ENCODE results near the gene SKI.
"Not testable (repeated sequence)": the region's sequence is repeated elsewhere in the genome, so short reads cannot be mapped to it uniquely, and the experiment has no call there.

The SKI gene

DNA sequence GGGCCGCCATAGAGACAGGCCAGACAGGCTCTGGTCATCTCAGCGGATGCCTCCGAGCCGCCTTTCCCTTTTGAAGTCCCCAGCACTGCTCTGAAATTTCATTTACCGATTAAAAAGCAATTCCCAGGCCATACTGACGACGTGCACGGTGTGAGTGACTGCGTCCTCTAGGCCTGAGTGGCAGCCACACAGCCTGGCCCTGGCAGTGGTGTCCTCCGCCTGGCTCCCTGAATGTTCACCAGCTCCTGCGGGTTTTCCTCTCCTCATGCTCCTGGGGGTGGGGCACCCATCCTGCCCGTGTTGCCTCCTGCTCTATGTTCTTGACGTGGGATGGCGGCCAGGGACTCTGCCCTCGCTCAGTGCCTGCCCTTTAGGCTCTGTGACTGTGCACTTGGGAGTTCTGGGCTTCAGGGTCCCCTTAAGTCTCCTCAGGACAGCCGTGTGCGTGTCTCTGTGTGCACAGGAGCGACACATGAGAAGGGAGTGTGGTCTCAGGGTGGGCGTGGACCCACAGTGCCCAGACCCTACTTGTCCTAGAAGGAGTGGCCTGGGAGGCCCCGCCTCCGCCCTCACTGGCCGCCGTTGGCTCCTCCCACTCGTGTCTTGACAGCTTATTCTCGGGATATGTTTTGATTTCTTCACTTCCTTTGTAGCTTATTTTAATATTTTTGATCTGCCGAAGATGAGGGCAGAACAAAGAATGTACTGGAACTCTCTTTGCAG is 3.6 kb downstream of the SKI start:
- DNase-seq: peak; percentile 75

DNA sequence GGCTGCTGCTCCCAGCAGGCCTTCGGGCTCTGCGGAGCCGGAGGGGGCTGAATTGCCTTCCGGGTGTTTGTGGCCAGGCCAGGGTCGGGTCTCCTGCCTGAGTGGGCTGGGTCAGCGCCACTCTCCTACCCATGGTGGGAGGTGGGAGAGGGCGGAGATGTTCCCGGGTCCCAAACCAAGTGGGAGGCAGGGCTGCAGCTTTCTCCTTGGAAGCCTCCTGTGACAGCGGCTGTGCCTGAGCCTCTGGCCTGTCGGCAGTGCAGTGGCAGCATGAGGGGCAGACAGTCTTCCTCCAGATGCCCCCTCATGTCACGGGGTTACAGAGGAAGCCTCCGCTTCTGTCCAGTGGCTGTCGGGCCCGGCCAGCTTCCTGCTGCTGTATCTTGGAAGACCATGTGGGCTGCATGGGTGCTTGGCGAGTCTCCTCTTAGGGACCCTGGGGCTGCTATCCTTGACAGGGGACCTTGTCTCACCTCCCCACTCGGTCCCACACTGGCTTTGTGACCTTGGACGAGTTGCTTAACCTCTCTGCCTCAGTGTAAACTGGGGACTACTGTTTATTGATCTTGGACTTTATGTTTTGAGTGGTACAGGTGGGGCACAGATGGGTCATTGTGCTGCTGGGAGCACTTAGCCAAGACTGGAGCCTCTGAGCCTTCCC is 4.3 kb downstream of the SKI start:
- DNase-seq: no peak

DNA sequence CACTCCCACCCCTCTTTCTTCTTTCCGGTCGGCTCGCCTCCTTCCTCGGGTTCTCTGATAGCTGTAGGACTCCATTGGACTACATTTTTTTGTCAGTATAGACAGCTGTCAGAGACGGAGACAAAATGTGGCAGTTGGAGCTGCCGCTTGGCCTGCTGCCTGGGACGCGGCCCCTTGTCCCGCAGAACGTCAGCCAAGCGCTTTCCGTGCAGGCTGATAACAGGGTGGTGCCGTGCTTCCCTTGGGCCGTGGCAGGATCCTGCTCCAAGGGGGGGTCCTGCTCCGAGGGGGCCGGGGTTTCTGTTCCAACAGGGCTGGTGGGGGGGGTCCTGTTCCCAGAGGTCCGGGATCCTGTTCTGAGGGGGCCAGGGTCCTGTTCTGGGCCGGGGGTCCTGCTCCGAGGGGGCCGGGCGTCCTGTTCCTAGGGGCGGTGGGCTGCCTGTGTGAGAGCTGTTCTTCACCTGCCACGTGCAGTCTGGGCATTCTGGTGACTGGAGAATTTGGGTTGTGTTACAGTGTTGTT is 4.9 kb downstream of the SKI start:
- no peak for DNase-seq

DNA sequence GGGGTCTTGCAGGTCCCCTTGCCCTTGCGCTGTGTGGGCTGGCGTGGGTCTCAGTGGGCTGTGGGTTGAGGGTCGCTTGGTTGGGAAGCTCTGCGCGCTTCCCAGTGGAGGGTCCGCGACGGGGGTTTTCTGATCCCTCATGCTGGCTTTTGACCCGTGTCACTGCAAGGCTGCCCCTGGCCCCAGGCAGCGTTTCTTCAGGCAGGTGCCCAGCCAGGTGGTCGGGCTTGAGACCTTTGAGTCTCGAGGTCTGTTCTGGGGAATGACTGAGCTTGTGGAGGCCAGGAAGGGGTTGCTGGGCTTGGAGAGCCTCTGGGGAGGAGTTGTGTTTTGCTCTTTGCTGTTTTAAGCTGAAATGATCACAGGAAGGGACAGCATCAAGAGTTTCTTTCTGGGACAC is 5.3 kb downstream of the SKI start:
- DNase-seq: no peak

DNA sequence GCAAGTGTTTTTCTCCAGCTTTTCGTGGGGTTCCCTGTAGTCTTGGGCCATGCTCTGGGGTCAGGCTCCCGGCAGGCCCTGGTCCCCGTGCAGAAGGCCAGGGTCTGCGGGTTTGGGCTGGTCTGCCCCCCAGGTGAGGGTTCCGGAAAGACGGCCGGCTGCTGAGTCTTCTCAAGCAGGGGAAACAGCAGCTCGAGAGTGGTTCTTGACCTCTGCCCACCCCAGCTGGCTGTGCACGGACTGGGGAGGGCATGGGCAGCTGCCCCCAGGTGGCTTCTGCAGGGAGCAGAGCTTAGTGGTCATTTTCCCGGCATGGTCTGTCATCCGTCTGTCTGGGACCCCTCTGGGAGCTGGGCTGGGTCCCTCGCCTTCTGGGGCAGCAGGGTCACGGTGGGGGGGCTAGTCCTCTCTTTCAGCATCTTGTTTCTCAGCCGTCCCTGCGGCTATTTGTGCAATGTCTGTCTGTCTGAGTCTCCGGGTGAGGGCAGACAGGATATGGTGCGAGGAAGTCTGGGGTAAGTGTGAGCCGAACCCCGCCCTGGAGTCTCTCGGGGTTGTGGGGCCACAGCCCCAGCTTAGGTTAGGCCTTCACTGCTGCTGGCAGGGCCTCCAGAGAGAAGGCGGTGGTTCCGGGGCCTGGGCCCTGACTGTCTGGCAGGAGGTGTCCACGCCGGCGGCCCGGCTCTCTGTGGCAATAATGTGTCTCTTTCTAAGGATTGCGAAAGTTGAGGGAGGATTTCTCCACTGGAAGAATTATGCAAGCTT is 6.1 kb downstream of the SKI start:
- DNase-seq: peak; percentile 76

DNA sequence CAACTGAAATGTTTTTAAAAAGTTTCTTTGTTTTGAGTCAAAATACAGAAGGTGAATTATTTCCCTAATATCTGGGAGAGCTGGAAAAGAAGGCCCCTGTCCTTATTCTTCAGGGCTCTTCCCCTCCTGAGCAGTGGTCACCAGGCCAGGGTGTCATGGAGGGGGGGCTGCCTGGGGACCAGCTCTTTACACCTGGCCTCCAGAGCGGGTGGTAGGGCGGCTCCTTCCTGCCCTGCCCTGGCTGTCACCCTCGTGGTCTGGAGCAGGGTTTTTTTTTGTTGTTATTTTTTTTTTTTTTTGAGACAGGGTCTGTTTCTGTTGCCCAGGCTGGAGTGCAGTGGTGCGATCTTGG is 6.6 kb downstream of the SKI start:
- DNase-seq: no peak

DNA sequence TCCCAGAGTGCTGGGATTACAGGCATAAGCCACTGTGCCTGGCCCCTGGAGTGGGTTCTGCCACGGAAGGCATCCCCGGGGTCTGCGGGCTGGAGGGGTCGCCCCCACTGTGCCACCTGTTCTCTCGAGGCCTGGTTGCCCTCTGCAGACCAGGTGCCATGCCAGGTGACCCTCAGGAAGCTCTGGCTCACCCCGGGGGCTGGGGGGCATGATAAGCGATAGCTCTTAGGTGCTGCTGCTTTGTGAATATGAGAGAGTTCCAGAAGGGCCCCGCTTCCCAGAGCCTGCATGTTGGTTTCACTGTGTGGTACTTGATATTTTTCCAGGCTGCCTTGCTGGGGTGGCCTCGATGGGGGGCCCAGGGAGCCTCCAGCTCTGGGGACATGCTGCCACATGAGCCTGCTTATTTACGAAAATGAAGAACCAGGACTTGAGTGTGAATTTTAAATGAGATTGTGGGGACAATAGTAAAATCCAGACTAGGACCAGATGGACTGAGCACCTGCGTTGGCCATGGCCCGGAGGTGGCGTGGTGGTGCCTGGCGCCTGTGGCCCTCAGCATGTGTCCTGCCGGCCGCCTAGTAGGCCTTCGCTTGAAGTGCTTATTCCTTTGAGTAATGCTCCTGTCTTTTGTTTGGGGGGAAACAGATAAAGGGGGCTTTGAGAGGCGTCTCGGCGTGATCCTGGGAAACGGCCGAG is 7.3 kb downstream of the SKI start:
- DNase-seq: no peak

DNA sequence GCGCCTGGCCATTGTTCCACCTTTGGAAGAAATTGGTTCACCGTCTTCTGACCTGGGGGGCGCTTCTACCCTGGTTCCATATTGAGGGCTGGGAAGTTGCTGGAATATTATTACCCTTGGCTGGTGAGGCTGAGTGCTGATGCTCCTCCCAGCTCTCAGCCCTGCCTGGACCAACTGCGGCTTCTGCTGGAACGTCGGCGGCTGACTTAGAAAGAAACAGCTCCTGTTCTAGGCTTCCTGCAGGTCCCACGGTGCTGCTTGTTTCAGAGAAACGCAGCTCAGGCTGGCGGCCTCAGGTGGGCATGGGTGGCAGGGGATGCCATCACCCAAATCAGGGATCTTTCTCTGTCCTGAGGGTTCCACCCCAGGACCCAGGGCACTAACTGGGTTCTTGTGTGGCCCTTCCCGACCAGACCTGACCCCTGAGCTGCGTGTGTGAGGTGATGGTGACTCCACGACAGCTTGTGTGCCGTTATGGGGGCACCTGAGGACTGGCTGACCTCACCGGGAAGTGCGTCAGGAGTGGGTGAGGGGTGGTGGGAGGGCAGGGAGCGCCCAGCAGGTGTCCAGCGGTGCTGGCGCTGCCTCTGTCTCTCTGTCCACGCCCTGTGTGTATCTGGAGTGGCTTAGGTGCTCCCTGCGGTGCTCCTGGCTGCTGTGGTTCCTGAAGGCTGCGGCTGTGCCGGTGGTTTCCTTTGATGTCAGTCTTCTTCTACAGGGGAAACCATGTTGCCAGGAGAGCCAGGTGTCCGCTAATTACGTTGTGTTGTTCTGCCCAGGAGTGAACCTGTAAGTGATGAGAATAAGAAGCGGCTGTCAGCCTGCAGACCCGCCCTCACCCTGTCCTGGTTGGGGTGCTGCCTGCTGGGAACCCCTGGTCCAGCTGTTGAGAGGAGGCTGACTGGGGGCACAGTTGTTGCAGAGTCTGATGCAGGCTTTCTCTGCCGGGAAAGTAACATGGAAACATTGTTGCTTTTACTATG is 8.9 kb downstream of the SKI start:
- DNase-seq: peak; percentile 57

DNA sequence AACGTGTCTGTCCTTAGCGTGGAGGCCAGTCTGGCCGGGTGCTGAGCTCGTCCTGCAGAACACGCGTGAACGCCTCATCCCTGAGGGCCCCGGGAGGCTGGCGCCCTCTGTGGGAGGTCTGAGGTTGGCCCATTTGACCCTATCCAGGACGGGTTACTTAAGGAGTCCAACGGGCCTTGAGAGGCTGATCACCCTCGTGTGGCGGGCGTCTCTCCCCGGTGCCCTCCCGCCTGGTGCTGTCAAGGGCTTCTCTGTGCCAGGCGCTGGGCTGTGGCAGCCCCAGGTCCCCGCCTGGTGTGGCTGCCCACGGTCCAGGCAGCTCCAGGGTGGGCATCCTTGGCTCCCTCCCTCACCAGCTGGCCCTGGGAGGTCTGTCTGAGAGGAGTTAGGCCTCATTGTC is 9.7 kb downstream of the SKI start:
- DNase-seq: no peak

DNA sequence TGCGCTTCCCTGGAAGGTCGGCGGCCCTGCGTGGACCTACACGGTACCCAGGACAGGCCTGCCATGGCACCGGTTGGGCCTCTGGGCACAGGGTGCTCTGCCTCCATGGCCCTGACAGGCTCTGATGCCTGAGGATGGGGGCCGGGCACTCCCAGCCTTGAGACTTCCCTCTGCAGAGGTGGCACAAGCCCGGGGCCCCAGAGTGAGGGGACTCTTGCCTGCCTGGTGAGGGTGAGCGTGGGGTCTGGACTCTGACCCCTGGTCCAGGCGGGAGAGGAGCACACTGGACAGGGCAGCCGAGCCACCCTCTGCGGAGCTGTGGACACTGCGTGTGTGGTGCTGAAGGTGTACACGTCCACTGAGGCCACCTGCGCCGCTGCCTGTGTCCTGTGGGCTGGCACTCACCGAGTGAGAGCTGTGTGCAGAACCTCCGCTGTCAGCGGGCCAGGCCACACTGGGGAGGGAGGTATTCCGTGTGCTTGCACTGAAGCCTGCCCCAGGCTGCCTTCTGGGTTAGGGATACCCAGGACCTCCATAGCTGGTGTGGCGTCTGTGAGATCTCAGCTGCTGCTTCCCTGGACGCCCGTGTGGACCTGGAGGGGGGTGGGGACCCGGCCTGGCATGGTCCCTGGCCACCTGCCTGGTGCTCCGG is 10.4 kb downstream of the SKI start:
- DNase-seq: no peak

DNA sequence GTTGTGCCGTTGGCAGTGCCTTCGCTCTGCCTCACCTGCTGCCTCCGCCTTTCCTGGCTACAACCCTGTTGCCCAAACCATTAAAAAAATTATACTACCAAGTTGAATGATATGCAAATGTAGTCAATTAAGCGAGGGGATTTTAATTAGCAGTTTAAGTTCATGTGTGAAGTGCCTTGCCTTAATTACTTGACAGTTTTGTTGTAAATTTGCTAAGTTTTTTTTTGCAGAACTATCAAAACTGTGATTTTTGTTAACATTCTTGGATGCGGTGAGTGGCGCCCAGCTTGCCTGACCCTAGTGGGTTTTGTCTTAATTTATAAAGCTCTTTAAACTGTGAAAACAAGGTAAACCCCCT is 10.9 kb downstream of the SKI start:
- no peak for DNase-seq

DNA sequence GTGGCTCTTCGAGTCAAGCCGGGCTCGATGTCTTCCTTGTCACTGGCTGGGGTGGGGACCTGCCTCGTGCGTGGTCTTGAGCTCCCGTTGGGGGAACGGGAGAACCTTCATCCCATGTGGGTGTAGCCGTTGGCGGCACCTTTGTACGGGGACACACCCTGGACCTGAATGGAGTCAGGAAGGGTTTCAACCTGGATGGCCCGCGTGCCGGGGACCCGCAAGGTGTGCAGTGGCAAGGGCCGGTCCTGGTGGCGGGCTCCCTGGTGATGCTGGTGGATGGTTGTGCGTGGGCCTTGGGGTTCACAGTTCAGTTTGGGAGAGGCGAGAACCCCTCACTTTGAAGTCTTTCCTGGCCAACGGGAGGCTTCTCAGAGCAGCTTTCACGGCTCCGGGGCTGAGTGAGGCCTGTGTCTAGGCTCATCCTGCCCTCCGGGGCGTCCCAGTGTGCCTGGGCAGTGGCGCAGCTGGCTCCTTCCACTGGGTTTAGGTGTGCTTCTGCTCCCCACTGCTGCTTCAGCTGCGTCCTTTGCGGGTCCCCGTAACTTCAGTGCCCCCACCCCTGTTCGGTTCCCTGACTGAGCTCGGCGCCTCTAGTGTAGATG is 11.4 kb downstream of the SKI start:
- no peak for DNase-seq

DNA sequence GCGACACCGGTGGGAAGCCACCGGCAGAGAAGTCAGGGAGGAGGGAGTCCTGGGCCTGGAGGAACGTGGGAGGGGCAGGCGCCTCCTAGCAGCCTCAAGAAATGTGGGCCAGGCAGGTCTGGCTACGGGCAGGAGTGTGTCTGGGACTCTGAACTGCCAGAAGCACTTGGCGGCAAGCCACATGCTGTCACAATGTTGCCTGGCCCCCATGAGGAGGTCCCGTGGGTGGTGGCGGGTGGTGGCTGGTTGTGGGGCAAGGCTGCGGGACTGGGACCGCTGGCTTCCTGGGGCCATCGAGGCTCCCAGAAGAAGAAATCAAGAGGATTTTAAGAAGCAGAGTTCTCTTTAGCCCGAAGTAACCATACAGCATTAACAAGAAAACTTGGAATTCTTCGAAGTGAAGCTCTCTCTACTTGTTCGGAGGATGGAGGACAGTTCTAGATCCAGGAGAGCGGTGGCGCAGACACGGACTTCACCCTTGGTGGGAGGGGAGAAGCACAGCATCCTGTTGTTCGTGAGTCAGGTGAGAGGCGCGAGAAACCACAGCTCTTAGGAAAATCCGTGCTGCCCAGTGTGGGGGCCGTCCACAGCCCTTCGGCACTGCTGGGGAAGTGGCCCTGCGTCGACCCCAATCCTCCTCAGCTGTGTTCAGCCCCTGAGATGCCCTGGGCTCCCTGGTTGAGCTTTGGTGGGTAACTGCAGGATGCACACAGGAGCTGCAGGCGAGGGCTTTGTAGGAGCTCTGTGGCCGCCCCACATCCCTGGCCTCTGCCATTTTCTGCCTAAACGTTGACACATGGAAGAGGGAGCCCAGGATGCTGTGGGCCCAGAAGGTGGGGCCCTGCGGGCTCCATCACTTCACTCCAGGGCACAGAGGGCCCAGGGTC is 12.4 kb downstream of the SKI start:
- DNase-seq: no peak

DNA sequence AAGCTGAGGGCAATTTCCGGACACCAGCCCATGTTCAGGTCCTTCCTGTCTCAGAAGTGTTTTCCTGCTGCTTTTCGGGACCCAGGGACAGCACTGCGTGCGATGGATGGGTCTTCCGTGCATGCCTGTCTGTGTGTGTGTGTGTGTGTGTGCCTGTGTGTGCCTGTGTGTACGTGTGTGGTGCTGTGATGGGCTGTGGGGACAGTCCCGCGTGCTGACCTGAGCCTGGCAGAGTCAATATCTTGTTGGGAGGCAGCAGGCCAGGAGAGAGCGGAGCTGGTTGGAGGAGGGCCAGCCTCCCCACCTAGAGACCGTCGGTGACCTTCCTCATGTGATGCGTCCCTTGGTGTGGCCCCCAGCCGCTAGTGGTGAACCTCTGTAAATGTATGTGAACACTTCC is 13.7 kb downstream of the SKI start:
- DNase-seq: no peak

DNA sequence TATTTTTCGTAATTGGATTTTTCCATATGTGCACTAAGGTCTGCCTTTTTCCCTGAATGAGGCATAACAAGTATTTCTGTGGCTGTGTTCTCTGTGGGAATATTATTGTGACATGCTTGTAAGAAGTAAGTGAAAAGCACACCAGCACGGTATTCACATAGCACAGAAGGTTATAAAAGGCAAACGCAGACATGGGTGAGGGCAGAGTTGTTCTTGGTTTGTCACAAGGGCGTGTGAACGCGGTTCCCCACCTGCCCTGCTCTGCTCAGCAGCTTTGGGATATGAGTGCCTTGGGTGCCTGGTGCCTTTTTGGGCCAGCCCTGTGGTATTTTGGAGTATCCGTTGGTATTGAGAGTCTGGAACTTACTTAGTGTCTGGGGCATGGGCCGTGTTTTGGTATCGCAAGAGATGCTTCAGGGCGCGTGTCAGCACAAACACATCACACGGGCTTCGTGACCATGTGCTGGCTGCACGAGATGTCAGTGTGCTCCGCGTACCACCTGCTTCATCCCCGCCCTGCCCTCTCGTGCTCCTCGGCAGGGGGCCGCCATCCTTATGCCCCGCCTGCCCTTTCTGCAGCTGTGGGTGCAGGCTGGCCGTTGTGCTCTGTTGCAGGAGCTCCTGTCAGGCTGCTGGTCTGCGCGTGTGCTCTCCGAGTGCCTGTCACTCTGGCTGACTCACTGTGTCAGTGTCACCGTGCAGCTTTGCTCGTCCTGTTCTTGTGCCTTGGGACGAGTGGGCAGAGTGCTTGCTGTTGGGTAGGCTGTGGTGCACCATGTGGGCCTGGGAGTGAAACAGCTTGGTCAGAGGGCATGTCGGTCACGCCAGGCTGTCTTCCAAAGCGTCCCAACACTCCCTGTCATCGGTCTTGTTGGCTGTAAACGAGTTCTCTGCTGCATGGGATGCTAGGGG is 15.0 kb downstream of the SKI start:
- DNase-seq: no peak

DNA sequence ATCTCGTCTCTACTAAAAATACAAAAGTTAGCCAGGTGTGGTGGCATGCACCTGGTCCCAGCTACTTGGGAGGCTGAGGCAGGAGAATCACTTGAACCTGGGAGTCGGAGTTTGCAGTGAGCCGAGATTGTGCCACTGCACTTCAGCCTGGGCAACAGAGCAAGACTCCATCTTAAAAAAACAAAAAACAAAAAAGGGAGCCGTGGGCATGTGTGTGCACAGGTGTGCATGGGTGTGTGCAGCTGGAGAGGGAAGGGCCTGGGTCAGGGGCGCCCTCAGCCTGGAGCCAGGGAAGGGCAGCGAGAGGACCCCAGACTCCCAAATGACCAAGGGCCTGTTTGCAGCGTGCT is 18.9 kb downstream of the SKI start:
- DNase-seq: not testable (repeated sequence)

DNA sequence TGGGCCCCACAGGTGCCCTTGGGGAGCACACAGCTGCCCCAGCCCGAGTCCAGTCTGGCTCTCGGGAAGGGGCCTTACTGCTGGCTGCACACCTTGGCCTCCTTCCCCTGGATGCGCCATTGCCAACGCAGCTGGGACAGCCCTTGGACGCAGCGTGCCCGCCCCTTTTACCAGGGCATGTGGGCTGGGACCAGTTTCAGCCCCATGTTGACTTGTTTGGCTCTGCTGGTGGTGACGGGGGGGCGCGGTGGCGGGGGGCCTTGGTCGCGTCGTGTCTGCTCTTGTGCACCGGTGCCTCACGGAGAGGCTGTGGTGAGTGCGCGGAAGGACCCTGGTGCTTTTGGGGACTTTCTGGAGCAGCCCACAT is 19.6 kb downstream of the SKI start:
- no peak for DNase-seq

DNA sequence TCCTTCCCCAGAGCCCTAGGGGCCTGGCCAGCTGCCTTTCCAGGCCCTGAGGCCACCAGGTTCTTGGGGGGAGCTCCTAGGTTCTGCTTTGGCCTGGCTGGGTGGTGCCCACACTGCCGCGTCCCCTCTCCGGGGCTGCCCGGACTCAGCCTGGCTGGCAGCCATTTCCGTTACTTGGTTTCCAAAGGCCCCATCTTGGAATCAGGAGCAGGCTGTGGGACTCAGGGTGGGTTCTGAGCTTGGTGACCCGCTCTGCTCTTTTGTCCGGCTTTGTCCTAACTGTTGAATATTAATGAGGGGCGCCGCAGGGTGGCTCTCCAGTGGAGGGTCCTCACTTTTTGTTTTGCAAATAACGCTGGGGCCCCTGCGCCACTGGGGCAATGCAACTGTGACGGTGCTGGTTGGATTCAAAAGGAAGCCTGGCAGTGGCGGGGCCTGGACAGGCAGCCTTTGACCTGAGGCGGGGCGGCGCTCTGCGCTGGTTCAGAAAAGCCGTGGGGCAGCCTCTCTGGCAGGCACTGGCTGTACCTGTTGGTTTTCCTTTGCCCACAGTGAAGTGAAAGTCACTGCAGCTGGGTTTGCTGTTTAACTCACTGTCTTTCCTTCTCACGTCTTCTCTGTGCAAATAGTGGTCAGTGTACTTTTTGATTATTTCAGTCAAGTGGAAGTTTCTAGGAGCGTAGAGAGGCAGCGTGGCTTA is 20.2 kb downstream of the SKI start:
- no peak for DNase-seq

Measured in effector CD4-positive, alpha-beta T cell (primary cell).